NCI-H2171 (cell line): Measurements from ENCODE around the gene SH3RF3.
"Not testable (repeated sequence)": the region's sequence is repeated elsewhere in the genome, so short reads cannot be mapped to it uniquely, and the experiment has no call there.

Experiments used
- DNase-seq: peaks from one replicate; lab custom pipeline; 2025; lab: John Stamatoyannopoulos, UW

Gene SH3RF3

DNA sequence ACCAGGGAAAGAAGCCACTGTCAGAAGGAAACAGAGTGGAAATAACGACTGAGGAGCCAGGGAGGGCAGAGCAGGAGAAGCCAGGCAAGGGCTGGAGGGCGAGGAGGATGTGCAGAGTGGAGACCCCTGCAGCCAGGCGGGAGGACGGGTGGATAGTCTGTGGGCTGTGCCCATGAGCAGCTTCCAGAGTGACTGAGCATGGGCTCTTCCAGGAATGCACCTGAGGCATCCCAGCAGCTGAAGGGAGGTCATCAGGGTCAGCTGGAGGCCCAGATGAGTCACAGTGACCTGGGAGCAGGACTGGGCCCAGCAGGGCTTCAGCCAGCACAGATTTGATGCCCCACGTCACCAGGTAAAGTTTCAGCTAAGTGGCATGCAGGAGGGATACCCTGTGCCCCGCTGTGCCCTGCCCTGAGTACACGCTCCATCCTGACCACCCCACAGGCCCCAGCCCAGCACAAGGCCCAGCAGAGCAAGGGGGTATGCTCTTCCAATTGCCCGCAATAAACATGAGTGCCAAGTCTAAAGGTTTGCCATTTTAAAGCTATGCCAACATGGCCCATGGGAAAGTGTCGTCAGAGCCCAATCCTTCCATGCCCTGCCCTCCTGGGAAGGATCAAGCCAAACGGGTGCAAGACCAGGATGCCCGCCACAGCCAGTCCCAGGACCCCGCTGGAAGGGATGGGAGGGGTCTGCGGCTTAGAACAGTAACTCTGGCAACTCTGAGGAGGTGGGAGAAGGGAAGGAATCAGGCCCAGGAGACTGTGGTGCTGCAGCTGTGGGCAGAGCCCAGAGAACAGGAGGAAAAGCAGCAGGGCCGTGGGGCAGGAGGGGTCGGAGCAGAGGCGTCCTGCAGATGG is 399.1 kb downstream of the SH3RF3 start:
- no peak for DNase-seq

DNA sequence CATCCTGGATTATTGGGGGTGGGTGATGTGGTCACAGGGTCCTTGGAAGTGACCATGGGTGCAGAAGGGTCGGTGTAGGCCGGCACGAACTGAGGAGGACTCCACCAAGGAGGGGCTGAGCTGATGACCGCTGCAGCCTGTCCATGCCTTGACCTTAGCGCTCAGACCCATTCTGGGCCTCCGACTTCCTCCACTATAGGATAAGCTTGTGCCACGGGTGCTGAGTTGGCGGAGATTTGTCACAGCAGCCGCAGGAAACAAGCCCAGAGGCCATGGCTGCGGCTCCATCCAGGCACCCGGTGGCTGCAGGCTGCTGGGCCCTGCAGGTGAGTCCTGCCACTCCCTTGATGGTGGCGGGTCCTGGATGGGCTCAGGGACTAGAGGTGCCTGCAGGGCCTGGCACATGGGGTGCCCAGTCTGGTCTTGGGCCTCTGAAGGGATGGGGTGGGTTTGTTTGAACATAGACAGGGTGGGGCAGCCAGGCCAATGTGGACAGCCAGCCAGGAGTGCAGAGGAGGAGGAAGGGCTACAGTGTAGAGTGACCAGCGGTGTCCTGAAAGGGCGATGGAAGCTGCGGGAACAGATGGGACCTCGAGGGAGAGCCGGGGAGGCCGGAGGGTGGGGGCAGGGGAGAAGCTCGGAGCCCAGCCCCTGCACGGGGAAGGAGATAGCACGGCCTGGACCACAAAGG is 400.0 kb downstream of the SH3RF3 start:
- no peak for DNase-seq

GRCh38 chr2:109529532-109530449 is 400.8 kb downstream of the SH3RF3 start:
- DNase-seq: no peak

- no peak for DNase-seq
These were observed 401.7 kb downstream of the SH3RF3 start for GRCh38 chr2:109530712-109531111.

GRCh38 chr2:109531221-109531620 is 402.2 kb downstream of the SH3RF3 start:
- DNase-seq: no peak

GRCh38 chr2:109531896-109532727 is 403.1 kb downstream of the SH3RF3 start:
- no peak for DNase-seq

DNA sequence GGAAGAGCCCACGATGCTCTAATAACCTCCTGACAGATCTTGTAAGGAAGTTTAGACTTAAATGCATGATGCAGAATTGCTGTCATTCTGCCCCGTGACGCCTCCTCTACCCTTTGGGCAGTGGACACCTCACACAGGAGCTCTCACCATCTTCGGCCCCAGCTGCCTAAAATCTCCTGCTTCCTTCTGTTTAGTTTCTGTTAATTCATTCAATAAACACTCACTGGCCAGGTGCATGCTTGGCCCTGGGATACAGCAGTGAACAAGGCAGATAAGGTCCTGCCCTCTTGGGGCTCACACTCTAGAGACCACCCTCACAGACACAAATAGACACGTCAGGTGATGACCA is 403.7 kb downstream of the SH3RF3 start:
- DNase-seq: no peak

DNA sequence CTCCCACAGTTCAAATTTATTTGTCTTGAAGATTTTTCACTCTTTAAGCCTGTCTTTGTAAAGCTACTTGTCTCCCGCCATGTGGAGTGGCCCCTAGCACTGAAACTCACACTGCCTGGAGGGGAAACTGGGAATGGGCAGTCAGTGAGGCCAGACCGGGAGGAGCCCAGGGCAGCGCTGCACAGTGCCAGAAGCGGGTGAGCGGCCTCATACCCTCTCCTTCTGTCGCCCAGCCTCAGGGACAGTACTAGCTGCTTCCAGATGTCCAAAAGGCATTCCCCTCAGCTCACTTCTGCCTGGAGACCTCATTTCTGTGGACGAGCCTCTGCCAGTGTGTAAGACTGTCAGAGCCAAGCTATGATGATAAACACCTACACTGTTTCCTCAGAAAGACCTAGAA is 404.8 kb downstream of the SH3RF3 start:
- no peak for DNase-seq

DNA sequence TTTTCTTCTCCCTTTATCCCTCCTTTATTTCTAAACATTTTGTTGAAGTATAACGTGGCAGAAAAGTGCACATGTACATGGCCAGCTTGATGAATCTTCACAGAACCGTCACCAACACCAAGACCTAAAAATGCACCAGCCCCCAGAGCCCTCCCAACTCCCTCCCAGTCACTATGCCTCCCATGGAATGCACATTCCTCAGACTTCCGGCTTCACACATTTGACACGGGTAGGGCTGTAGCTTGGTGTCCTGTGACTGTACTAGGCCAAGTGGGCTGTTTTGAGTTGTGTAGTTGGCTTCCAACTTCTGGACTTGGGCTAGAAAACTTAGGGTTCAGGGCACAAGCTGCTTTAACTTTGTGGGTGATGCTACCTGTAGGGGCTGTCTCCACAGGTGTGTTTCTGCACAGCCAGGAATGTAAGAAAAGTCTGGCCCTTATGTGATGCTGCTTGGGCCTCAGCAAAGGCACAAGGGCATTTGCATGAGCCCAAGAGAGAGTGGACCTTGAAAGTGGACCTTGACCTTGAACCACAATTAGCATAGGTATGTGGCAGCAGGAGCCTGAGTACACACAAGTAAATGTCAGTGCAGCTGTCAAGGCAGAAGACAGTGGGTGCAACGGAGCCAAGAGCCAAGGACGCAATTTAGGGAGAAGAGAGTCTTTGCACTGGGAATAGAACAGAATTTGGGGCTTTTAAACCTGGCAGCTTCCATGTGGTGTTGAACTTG is 406.4 kb downstream of the SH3RF3 start:
- no peak for DNase-seq

DNA sequence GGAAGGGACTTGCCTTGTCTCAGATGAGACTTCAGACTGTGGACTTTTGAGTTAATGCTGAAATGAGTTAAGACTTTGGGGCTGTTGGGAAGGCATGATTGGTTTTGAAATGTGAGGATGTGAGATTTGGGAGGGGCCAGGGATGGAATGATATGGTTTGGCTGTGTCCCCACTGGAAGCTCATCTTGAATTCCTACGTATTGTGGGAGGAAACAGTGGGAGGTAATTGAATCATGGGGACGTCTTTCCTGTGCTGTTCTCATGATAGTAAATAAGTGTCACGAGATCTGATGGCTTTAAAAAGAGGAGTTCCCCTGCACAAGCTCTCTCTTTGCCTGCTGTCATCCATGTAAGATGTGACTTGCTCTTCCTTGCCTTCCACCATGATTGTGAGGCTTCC is 407.6 kb downstream of the SH3RF3 start:
- not testable (repeated sequence) for DNase-seq

GRCh38 chr2:109537565-109538222 is 408.7 kb downstream of the SH3RF3 start:
- DNase-seq: no peak

GRCh38 chr2:109538546-109538945 is 409.5 kb downstream of the SH3RF3 start:
- no peak for DNase-seq

DNA sequence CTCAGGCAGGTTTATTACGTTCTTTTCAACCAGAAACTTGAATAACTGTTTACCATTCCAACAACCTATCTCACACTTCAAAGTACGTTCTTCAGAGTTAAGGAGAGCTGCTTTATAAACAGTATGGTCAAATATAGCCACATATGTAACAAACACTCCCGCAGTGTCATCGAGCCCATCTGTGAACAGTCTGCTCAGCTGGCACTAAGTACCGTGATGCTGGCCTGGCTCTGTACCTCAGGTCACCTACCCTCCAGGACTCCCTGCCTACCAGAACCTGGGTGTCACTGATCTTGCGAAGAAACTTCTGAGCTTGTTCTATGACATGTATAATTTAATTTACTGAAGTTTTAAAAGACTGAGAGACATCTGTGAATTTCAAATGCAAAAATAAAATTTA is 413.4 kb downstream of the SH3RF3 start:
- no peak for DNase-seq

DNA sequence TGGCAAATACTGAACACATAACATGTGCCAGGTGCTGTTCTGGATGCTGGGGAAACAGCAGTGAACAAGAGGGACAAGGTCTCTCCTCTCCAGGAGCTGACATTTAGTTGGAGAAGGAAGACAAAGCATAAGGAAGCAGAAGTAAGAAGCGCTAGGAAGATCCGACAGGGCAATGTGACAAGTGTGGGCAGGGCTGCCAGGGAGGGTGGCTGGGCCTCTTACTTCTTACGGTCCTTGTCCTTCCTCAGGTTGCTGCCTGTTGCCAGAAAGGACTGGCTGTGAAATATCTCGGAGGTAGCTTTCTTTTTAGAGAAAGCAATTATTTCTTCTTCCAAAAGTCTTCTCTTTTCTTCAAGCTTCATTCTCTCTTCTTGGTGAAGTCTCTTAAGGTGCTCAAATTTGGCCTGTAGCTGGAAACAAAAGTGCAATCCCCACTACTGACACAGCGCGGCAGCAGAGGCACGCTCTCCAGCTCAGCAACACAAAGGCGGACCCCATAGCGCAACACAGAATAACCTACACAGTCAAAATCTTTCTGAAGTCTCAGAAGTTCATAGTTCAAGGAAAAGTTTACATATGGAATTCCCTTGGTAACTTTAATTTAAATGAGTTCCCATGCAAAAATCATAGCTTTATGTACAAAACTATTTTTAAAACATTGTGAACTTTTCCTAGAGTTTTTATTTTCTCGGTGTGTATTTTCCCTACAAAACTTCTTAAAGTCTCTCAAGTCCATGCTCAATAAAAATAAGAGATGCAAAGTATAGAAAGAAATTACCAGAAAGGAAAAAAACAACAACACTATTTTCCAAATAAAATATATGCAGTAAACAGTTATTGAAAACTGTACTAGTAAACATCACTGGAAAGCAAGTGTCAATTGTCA is 417.1 kb downstream of the SH3RF3 start:
- DNase-seq: peak; percentile 27

- DNase-seq: no peak
These were observed 418.3 kb downstream of the SH3RF3 start for GRCh38 chr2:109547280-109547679.

DNA sequence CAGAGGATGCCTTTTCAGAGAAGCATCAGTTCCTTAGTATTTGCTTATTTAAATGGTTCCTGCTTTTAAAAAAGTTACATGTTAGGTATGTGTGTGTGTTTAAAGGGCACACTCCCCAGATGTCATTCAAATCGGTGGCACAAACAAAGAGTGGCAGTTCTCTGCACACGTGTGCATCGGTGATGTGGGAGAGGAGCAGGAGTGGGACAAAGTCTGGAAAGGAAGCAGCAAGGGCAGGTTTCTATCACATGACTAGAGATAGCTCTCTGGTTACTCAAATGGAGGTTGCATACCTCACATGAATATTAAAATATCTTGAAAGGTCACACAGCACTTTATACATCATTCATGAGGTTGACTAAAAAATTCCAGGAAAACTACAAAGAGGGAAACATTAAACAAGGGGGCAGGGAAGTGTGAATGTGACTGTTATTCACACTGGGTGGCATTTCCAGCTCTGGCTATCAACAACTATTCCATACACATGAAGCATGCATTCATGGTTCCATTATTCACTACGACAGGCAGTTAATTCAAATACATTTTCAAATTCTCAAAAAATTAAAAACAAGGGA is 420.1 kb downstream of the SH3RF3 start:
- no peak for DNase-seq
